ENCODE data around the gene SASH1. TPM values are rescaled to one million over a fixed set of nuclear protein-coding genes. Genes with fewer than 3 reads are reported as not detected.

The SASH1 gene
- total RNA-seq, 1 donor from 2014 or later: 1.6 TPM

DNA sequence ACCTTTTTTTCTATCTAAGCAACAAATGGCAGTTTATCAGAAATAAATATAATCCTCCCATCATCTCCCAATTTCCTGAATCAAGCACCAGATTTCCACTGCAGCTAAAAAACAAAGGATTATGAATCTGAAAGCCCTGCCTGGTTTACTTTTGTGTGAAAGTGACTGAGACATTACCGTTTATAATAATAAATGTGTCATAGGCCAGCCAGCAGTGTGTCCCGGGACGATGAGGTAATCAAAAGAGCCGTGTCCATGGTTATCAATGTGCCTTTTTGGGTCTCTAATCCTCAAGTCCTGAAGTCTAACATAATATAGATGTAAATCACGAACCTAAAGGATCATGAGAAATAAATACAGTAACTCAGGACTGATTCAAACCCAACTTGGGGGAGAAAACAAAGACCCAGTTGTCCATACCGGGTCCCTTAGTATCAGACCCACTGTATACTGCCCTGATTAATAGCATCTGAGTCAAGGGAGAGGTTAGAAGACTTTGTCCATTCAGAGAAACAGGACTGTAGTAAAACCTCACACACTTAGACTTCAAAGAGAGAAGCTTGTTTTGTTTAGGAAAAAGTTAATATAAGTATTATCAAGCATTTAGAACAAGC is 149.1 kb downstream of the SASH1 start:
- intact Hi-C loops (cut with micrococcal nuclease): no loop called here

DNA sequence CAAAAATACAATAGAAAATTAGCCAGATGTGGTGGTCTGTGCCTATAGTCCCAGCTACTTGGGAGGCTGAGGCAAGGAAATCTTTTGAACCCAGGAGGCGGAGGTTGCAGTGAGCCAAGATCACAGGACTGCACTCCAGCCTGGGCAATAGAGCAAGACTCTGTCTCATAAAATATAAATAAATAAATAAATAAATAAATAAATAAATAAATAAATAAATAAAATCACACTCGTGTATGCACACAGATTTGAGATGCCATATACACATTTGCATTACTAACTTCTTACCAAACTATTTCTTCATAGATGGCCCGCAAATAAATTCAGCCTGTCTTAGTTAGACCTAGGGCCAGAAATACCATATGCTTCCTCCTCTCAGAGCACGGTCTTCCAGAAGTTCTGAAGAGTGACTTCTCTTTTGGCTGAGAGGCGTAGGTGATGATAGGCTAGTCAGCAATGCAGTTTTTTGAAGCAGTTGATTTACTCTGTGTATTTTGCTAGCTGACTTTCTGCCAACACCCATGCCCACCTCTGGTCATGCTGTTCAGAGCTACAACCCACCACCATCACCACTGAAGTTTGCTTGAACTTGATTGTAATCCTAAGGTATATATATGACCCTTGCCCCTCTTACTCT is 150.1 kb downstream of the SASH1 start:
- intact Hi-C loops (cut with micrococcal nuclease): no loop called here

DNA sequence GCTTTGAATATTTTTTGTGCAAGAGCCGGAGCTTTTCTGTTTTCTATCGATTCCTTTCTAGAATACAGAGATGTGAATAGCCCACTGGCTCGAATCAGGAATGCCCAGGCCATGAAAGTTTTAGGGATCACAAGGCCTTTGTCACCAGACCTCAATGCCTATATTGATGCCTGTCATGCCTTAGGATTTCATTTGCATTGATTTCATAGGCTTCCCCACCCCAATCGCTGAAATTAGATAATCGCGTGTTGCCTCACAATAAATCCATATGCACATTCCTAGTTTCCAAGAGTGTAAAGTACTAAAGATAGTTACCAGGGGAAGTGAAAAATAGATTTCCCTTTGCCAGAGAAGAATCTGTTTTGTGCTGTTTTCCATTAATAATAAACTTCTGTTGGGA is 150.8 kb downstream of the SASH1 start:
- intact Hi-C loops (cut with micrococcal nuclease): no loop called here

DNA sequence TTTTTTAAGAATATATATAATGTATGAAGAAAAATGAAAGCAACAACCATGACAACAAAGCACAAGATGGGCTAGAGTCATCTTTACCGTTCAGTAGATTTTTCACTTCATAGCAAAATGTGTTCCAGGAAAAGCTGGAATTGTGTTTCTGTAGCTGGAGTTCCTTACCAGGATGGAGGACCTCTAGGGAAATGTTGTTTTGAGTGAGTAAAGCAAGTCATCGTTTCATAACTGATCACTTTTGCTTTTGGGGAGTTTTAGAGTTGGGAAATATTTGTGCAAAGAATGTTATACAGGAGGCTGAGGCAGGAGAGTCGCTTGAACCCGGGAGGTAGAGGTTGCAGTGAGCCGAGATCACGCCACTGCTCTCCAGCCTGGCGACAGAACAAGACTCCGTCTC is 151.6 kb downstream of the SASH1 start:
- intact Hi-C loops (cut with micrococcal nuclease): no loop called here

DNA sequence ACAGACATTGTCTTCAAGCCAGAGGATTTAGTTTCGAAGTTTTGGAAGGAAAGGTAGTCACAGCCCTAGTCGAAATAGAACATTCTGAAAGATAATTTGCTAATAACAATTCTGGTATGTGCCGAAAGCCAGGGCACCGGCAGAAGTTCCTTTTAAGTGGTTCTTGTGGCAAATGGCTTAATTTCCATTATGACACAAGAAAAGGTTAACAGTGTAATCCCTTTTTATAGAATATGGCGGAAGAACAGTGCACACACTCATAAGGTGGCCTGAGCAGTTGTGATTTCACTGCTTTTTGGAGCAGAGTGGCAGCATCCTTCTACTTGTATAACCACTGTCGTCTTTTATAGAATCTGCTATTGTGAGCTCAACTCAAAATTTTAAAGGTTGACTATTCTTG is 152.4 kb downstream of the SASH1 start:
- intact Hi-C loops (cut with micrococcal nuclease): no loop called here

DNA sequence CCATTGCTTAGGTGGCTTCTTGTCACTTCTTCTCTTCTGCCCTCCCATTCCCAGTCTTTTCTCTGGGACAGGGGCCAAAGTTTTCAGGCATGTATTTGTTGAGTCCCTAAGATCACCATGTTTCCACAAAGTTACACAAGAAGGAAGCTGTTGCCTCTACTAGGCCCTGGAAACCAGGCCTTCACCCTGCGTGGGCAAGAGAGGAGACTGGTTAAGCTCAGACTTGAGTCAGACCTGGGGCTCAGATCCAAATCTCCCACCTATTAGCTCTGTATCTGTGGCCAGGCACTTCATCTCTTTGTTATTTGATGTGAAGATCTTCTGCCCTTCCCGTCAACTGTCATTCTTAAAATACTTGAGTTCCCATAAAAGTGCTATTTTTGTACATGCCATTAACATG is 154.6 kb downstream of the SASH1 start:
- intact Hi-C loops (cut with micrococcal nuclease): no loop called here

DNA sequence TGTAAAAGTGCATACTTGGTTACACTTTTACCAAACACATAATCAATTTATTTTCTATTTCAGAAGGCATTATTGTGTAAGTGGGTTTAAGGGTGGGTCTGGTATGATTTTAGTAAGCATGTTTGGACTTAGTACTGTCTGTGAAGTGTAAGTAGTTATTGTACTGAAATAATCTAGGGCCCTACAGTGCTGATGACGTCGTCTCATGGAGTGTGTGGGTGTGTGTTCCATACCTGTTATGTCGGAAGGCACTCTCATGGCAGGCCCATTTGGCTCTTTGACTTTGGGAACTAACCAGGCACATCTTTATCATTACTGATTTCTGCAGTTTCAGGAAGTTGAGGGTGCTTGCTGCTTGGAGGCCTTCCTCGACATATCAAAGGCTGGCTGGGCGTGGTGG is 155.1 kb downstream of the SASH1 start:
- intact Hi-C loops (cut with micrococcal nuclease): no loop called here

DNA sequence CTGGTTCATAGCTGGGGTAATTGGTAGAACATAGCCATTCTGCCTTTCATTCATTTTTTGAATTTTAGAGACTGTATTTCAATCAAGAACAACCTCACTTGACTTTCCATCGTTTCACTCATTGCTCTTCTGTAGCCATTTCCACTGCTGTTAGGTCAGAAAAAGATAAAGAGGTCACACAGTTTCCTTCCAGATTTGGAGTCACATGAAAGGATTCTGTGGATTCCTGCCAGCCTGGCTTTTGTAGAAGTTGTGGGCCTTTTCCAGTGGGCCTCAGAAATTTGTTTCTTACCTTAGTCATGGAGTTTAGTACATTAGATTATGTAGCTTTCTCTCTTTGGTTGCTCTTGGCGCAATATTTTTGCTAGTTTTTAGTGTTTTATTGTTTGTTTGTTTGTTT is 157.8 kb downstream of the SASH1 start:
- intact Hi-C loops (cut with micrococcal nuclease): no loop called here

DNA sequence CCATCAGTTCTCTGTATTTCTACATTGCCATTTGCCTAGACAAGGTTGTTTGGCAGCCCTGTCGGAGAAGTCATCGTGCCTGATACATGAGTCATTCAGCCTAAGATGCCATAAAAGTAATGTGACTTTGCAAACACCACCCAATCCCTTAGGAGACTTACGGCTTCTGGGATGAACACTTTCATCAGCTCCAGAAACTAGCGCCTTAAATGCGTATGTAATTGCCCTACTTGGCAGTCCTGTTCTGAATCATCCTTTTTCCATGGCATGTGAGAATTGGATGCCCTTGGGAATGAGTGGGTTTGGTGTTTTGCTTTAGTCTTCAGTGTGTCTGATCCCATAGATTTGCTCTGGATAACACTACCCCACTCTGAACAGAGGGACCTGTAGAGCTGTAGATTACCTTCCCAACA is 158.5 kb downstream of the SASH1 start:
- intact Hi-C loops (cut with micrococcal nuclease): no loop called here

DNA sequence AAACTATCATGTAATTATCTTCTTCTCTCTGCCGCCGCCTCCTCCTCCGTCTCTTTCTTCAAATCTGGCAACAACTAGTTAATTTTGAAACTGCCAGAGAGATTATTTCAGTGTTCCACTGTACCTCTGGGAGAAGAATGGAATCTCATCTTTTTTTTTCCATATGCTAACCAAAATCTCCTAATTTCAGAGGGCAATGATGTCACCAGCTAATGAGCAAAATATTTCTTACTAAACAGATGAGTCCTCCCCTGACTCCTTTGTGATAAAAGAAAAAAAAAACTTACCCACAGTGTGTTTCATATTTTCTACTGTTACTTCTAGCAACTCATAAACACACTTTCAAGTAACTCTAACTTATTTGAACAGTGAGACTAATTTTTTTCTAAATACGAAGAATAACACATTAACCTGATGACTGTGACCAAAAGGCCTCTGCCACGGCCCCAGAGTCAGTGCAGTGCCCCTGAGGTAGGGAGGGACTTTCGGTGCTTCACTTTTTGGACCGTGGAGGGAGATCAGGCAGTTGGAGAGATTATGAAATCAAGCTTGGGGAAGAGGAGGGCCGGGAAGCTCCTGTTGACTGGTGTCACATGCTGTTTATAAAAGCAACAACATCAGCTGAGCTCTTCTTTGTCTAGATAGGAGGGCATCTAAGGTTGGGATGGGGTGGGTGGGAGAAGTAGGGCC is 159.6 kb downstream of the SASH1 start:
- intact Hi-C loops (cut with micrococcal nuclease): no loop called here

DNA sequence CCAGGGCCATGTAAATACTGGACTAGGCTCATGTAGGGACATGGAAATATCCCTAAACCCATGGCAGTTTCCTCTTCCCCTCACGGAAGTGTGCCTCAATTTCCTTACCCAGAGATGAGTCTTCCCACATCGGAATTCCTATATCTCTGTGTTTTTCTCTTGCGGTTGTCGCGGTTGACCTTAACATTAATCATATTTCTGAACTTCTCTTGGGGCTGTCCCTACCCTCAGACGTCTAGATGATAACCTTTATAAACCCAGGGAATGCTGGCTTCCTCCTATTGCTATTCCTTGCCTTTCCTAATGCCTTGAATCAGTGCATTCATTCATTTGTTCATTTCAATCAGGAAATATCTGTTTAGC is 160.1 kb downstream of the SASH1 start:
- intact Hi-C loops (cut with micrococcal nuclease): no loop called here

DNA sequence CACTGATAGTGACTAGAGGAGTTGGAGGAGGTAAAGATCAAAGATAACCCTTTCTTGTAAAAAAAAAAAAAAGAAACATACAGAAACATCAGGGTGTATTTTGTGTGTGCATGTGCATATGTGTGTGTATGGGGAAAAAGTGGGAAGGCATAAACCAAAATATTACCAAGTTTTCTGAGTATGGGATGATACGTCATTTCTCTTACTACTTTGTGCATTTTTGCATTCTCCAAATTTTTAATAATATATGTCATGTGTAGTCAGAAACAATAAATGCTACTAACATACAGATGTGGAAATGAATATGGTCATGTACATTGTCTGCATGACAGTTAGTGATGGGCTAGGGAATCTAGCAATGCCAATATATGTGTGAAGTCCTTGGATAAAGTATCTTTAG is 161.1 kb downstream of the SASH1 start:
- intact Hi-C loops (cut with micrococcal nuclease): no loop called here

DNA sequence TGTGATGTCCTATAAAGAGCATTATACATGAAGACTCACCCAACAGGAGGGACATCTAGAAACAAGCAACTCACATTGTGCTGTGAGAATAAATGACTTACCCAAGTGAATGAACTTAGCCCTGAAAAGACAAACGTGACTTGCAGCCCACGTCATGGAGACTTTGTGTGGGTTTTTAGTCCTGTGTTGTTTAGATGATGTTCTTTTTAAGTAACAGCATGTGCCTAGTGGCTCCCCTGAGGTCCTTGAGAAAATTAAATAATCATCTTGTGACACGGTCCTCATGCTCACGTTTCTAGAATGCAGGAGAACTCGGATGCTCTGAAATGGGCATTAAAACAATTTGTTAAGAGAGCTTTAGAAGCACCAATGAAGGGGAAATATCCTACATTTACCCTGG is 165.1 kb downstream of the SASH1 start:
- intact Hi-C loops (cut with micrococcal nuclease): no loop called here

DNA sequence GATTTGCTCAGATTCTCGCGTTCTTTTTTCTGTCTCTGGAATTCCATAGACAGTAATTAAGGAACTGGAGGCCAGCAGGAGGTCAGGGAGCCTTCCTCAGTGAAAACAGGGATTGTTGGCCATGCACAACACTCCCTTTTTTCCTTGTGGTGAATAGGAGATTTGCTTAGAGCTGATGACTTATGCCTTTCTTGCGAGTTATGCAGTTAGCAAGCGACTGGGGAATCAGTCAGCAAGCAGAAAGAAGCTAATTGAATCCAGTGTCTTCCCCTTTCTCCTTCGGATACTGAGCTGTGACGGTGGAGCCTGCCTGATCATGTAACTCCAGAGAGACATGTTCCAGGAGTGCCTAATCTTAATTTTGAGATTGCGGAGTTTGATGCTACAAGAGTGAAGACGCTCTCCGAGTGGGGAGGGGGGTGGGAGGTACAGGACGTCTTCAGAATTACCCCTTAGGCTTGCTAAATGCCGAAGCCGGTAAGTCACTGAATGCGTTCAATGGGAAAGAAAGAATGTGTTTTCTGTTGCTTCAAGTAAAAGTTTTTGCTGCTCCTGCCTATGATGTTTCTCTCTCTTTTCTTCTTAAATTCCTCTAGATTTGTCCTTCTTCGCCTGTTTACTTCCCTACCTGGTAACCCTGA is 165.9 kb downstream of the SASH1 start:
- intact Hi-C loops (cut with micrococcal nuclease): no loop called here

DNA sequence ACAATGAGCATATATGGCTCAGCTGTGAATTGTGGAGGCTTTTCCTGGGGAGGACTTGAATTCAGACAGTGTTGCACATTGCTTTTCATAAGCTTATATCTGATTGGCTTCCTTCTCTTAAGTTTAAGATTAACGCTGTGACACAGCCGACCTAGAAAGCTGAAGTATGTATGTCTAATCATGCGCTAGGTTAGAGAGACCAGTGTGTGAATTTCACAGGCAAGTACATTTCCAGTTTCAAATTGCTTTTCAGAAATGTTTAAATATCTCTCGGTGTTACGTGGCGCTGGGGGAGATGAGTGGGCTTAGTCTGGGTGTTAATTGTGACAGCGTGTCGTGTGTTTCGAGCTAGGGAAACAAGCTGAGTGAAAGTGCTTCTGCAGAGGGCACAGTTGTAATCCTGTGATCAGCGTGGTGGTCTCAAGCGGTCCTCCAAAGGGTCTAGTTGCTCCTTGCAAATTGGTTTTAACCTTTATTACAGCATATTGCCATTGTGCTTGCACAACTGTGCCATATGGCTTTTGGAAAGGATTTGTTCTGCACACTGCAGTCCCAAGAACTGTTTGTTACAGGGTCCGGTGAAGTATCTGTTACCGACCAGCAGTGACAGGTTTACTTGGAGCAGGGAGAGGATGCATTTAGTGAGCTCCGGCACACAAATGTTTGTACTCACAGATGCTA is 166.6 kb downstream of the SASH1 start:
- intact Hi-C loops (cut with micrococcal nuclease): no loop called here

DNA sequence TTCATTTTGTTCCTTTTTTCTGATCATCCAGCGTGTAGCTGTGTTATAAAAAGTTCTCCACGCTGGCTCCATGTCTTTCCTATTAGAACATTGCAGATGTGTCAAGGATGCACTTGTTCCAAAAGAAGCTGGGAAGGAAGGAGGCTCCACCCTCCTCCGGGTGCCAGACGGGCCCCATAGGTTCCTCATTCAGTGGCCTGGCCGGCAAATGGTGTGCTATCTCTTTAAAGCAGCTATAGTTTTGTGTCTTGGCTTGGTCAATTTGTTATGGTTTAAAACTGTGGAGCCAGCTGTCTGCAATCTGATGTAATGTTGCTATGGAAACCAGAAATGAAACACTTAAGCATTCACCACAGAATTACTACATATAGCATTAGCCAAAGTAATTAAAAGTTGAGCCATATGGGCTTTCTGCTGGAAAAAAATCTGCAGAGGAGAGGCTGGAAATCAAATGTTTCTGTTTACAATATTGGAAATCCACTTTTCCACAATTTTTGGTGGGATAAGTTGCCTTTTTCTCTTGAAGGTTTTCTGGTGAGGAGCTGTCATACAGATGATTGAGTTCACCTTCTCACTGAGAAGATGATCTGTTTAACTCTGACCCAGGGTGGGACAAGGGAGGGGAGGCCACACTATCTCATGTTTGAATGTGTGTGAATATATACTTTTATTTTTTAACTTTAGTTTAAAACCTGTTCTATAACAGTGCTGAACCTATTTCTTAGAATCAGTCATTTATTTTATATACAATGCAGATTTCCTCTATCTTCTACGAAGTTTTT is 167.4 kb downstream of the SASH1 start:
- intact Hi-C loops (cut with micrococcal nuclease): no loop called here

DNA sequence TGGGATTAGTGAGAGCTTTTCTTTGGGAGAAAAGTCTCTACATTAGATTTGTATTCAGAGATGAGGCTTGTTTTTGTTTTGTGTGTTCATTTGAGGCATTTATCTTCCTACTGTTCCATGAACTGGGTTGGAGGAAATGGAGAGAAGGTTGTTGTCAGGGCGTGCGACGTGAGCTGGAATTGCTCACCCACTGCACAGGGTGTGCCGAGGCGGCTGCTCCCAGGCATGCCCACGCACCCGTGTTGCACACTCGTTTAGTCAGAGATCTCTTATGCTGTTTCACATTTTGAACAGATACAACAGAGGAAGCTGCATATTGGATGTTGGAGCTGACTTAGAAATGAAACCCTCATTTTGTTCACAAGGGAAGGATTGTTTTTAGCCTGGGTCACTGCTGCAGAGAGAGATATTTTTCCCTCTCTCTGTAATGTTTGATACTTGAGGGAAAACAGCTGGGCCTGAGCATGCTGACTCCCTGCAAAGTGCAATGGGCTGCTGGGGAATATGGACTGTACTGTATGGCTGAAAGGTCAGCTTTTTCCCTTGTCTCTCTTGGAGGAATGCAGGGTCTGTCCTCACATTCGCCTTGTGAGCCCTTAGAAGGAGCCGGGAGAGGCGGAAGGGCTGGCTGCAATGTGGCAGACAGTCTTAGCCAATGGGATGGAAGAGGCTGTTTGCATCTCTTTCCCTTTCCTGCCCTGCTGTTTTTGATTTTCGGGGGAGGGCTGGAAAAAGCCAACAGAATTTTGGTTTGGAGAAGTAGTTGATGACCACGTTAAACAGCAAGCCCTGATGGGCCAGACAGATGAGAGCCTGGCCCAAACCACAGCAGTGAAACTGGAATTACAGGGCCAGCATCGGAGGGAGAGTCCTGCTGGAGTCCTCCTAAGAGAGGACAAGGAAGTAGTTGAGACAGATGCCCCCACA is 170.8 kb downstream of the SASH1 start:
- intact Hi-C loops (cut with micrococcal nuclease): no loop called here

DNA sequence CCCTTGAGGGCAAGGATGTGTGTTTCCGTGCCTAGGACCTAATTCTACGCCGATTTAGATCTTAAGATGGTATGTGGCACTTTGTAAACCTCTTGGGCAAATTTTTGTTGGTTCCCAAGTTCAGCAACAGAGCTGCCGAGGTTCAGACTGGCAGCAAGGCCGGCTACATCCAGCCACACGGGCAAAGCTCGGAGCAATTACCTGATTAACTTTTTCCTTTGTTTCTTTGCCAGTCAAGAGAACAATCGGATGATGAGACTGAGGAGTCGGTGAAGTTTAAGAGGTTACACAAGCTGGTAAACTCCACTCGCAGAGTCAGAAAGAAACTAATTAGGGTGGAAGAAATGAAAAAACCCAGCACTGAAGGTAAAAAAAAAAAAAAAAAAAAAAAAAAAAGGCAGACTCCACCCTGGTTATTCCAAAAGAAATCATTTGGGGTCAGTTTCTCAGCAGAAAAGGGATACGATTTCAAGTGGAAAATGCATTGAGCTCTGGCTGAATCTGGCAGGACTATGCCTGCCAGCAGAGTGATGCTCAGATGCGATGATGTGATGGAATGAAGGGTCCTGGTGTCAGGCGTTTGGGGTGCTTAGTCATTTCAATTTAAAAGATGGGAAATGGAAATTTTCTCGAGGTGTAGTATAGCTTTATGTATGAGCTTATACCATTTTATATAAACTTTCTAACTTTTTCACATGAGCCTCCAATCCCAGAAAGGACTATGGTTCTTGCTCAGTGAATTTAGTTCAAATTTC is 171.6 kb downstream of the SASH1 start:
- intact Hi-C loops (cut with micrococcal nuclease): no loop called here

DNA sequence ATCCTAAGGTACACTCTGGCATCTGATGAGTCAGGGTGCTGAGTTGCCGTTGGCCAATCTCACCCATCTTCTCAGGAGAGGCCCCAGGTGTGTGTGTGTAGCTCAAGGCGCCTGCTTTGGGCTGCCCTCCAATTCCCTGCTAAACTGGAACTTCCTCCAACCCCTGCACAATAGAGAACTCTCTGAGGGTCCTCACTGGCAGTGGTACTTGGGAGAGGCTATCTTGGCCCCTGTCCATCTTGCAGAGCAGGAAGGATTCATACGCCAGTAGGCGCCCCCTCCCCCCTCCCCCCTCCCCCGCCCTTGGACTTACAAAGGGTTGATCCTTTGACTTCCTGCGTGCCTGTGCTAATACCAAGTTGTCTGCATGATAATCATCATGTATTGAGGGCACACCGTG is 173.6 kb downstream of the SASH1 start:
- intact Hi-C loops (cut with micrococcal nuclease): no loop called here

Data from T-helper 1 cell treated with Interleukin-12 subunit alpha and Interleukin-12 subunit beta and Interleukin-4 antibody, amounts not matched to agents 30 ng/mL and 1 ng/mL, for 36 hours (primary cell).